Measurements from ENCODE around the gene ZIM2.
"Not testable (repeated sequence)": the region's sequence is repeated elsewhere in the genome, so short reads cannot be mapped to it uniquely, and the experiment has no call there.

The ZIM2 gene

GRCh38 chr19:56840451-56841192 lies at the start of gene ZIM2, which contains the start of gene PEG3:
Gene ZIM2, minus strand, starts transcription at chr19:56840726. Its CDS starts 16,449 bp downstream, at chr19:56824277.
Gene PEG3, minus strand, starts transcription at chr19:56840726. Its CDS starts 16,071 bp downstream, at chr19:56824655.
- no peak for DNase-seq

- DNase-seq: no peak
Measured at GRCh38 chr19:56885173-56885985, 44.9 kb upstream of the ZIM2 start.

- no peak for DNase-seq
Measured at GRCh38 chr19:56884441-56884840, 43.9 kb upstream of the ZIM2 start.

GRCh38 chr19:56880592-56881190 lies 40.2 kb upstream of the ZIM2 start:
- no peak for DNase-seq

GRCh38 chr19:56877069-56877715 lies 36.7 kb upstream of the ZIM2 start:
- no peak for DNase-seq

- no peak for DNase-seq
Measured at GRCh38 chr19:56875717-56876116, 35.2 kb upstream of the ZIM2 start.

GRCh38 chr19:56874530-56874929 lies 34.0 kb upstream of the ZIM2 start:
- no peak for DNase-seq

- DNase-seq: no peak
Measured at GRCh38 chr19:56873493-56873892, 33.0 kb upstream of the ZIM2 start.

- DNase-seq: no peak
Measured at GRCh38 chr19:56869886-56870285, 29.4 kb upstream of the ZIM2 start.

GRCh38 chr19:56868446-56868845 lies 27.9 kb upstream of the ZIM2 start:
- no peak for DNase-seq

GRCh38 chr19:56866538-56866937 lies 26.0 kb upstream of the ZIM2 start:
- no peak for DNase-seq

GRCh38 chr19:56864443-56865125 lies 24.1 kb upstream of the ZIM2 start:
- no peak for DNase-seq

GRCh38 chr19:56862741-56863140 lies 22.2 kb upstream of the ZIM2 start:
- DNase-seq: no peak

- DNase-seq: not testable (repeated sequence)
Measured at GRCh38 chr19:56860409-56860808, 19.9 kb upstream of the ZIM2 start.

GRCh38 chr19:56858026-56858425 lies 17.5 kb upstream of the ZIM2 start:
- no peak for DNase-seq

GRCh38 chr19:56856822-56857221 lies 16.3 kb upstream of the ZIM2 start:
- DNase-seq: no peak

- not testable (repeated sequence) for DNase-seq
Measured at GRCh38 chr19:56852361-56852760, 11.8 kb upstream of the ZIM2 start.

- no peak for DNase-seq
Measured at GRCh38 chr19:56848166-56848565, 7.6 kb upstream of the ZIM2 start.

- no peak for DNase-seq
Measured at GRCh38 chr19:56842412-56842811, 1.9 kb upstream of the ZIM2 start.

- DNase-seq: no peak
Measured at GRCh38 chr19:56841193-56841543, 642 bp upstream of the ZIM2 start.

GRCh38 chr19:56839652-56840450 lies 675 bp downstream of the ZIM2 start:
- DNase-seq: no peak

Data from activated naive CD4-positive, alpha-beta T cell (primary cell).